ENCODE measurements around the gene ANKRD6. TPM values are rescaled to one million over a fixed set of nuclear protein-coding genes. Genes with fewer than 3 reads are reported as not detected.
A peak's percentile ranks its signal among the peaks of the same experiment; 100 is the strongest.

Gene ANKRD6
- total RNA-seq, 1 experiment from 2014 or later: 20.5 TPM

GRCh38 chr6:89409461-89410035 is 23.4 kb upstream of the ANKRD6 start:
- CTCF ChIA-PET: interaction anchor here (0.5 to 0.7 kb wide), 2 partner anchors 60 to 1722 kb away, joined by 3 read pairs; no protein-coding TSS in a partner anchor

GRCh38 chr6:89410231-89410761 is 22.7 kb upstream of the ANKRD6 start:
- CTCF ChIA-PET: no interaction called here
- TF ChIP-seq, protein P1, sequence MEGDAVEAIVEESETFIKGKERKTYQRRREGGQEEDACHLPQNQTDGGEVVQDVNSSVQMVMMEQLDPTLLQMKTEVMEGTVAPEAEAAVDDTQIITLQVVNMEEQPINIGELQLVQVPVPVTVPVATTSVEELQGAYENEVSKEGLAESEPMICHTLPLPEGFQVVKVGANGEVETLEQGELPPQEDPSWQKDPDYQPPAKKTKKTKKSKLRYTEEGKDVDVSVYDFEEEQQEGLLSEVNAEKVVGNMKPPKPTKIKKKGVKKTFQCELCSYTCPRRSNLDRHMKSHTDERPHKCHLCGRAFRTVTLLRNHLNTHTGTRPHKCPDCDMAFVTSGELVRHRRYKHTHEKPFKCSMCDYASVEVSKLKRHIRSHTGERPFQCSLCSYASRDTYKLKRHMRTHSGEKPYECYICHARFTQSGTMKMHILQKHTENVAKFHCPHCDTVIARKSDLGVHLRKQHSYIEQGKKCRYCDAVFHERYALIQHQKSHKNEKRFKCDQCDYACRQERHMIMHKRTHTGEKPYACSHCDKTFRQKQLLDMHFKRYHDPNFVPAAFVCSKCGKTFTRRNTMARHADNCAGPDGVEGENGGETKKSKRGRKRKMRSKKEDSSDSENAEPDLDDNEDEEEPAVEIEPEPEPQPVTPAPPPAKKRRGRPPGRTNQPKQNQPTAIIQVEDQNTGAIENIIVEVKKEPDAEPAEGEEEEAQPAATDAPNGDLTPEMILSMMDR (IDR thresholded peaks at IDR 0.05; ENCODE audit: insufficient read depth in 1 of 2, low read depth in 1 of 2, low read length in 1 of 2, severe bottlenecking in 1 of 2, unreplicated experiment in 1 of 2): no peak
- Histone ChIP-seq H3K9me3 (no peaks in the 10 kb centered on the region), H3K36me3 (ENCODE audit: control insufficient read depth, insufficient read depth, low read length) (no peaks in the 10 kb centered on the region), H3K27me3 (replicated peaks; ENCODE audit: control insufficient read depth, insufficient read depth, low read length) (no peaks in the 10 kb centered on the region), H3K4me1 (no peaks in the 10 kb centered on the region), H3K4me3 (ENCODE audit: low read depth, low read length) (no peak overlapping the region)
- no peaks in the 10 kb centered on the region for H3K36me3 Mint-ChIP-seq (ENCODE audit: insufficient read depth, unreplicated experiment)
- no peak overlapping the region for H3K4me3 Mint-ChIP-seq (ENCODE audit: unreplicated experiment)
- no peaks in the 10 kb centered on the region for H3K4me1 Mint-ChIP-seq (ENCODE audit: low read depth, unreplicated experiment)
- no peak for DNase-seq
- H3K27me3 Mint-ChIP-seq (ENCODE audit: insufficient read depth, unreplicated experiment): peaks cover 7% of the 10 kb centered on the region
- POLR2A ChIA-PET: no interaction called here
- BruUV-seq (replicated peaks): TSS peak; percentile 23
- no peak overlapping the region for H3K27ac Mint-ChIP-seq (ENCODE audit: unreplicated experiment)
- no peaks in the 10 kb centered on the region for H3K9me3 Mint-ChIP-seq (ENCODE audit: unreplicated experiment)
- intact Hi-C loops (cut with micrococcal nuclease; ENCODE audit: unreplicated experiment): loop anchor here (5.0 kb wide), 1 partner anchor 33 kb away; no protein-coding TSS in a partner anchor

More at GRCh38 chr6:89409461-89410035, 23.4 kb upstream of the ANKRD6 start:
- Histone ChIP-seq H3K4me3 (ENCODE audit: low read depth, low read length) (no peak overlapping the region), H3K27me3 (replicated peaks; ENCODE audit: control insufficient read depth, insufficient read depth, low read length) (no peaks in the 10 kb centered on the region), H3K9me3 (no peaks in the 10 kb centered on the region), H3K4me1 (no peaks in the 10 kb centered on the region), H3K36me3 (ENCODE audit: control insufficient read depth, insufficient read depth, low read length) (no peaks in the 10 kb centered on the region)
- no peaks in the 10 kb centered on the region for H3K4me1 Mint-ChIP-seq (ENCODE audit: low read depth, unreplicated experiment)
- peaks cover 6% of the 10 kb centered on the region for H3K27me3 Mint-ChIP-seq (ENCODE audit: insufficient read depth, unreplicated experiment)
- no peaks in the 10 kb centered on the region for H3K9me3 Mint-ChIP-seq (ENCODE audit: unreplicated experiment)
- no peak overlapping the region for H3K4me3 Mint-ChIP-seq (ENCODE audit: unreplicated experiment)
- H3K27ac Mint-ChIP-seq (ENCODE audit: unreplicated experiment): no peak overlapping the region
- no peaks in the 10 kb centered on the region for H3K36me3 Mint-ChIP-seq (ENCODE audit: insufficient read depth, unreplicated experiment)
- no peak for DNase-seq
- TF ChIP-seq, protein P1 (IDR thresholded peaks at IDR 0.05; ENCODE audit: insufficient read depth in 1 of 2, low read depth in 1 of 2, low read length in 1 of 2, severe bottlenecking in 1 of 2, unreplicated experiment in 1 of 2): no peak
- no TSS peak for BruUV-seq (replicated peaks)
- POLR2A ChIA-PET: interaction anchor here (0.6 kb wide), 1 partner anchor 8 kb away, joined by 4 read pairs; no protein-coding TSS in a partner anchor
- intact Hi-C loops (cut with micrococcal nuclease; ENCODE audit: unreplicated experiment): loop anchor here (5.0 kb wide), 1 partner anchor 32 kb away; no protein-coding TSS in a partner anchor

GRCh38 chr6:89410788-89411144 is 22.2 kb upstream of the ANKRD6 start:
- BruUV-seq (replicated peaks): no TSS peak
- no peaks in the 10 kb centered on the region for H3K27me3 ChIP-seq (replicated peaks; ENCODE audit: control insufficient read depth, insufficient read depth, low read length)
- Mint-ChIP-seq H3K27ac (ENCODE audit: unreplicated experiment) (no peak overlapping the region), H3K27me3 (ENCODE audit: insufficient read depth, unreplicated experiment) (peaks cover 10% of the 10 kb centered on the region), H3K9me3 (ENCODE audit: unreplicated experiment) (no peaks in the 10 kb centered on the region), H3K4me3 (ENCODE audit: unreplicated experiment) (peak overlapping the region; percentile 86), H3K4me1 (ENCODE audit: low read depth, unreplicated experiment) (no peaks in the 10 kb centered on the region), H3K36me3 (ENCODE audit: insufficient read depth, unreplicated experiment) (no peaks in the 10 kb centered on the region)
- no peaks in the 10 kb centered on the region for H3K4me1 ChIP-seq
- no peaks in the 10 kb centered on the region for H3K9me3 ChIP-seq
- intact Hi-C loops (cut with micrococcal nuclease; ENCODE audit: unreplicated experiment): loop anchor here (5.0 kb wide), 1 partner anchor 33 kb away; no protein-coding TSS in a partner anchor
- TF ChIP-seq, protein P1 (IDR thresholded peaks at IDR 0.05; ENCODE audit: insufficient read depth in 1 of 2, low read depth in 1 of 2, low read length in 1 of 2, severe bottlenecking in 1 of 2, unreplicated experiment in 1 of 2): no peak
- no peak for DNase-seq
- H3K36me3 ChIP-seq (ENCODE audit: control insufficient read depth, insufficient read depth, low read length): no peaks in the 10 kb centered on the region
- H3K4me3 ChIP-seq (ENCODE audit: low read depth, low read length): peak overlapping the region; percentile 84
- ChIA-PET POLR2A (no interaction called here), CTCF (no interaction called here)

All from Caco-2 (cell line).